ENCODE results near the gene MAP6. TPM values are rescaled to one million over a fixed set of nuclear protein-coding genes. Genes with fewer than 3 reads are reported as not detected.

Gene MAP6
- total and polyA plus RNA-seq, 9 of the 15 experiments (the other 6 are each of a cell fraction or from before 2014, with no cell fraction given): not detected

GRCh38 chr11:75554258-75555022 is 114.4 kb downstream of the MAP6 start (continued):
- peak; percentile 86; the same call in 1 of the 2 replicates for TF ChIP-seq ZNF592 (IDR thresholded peaks at IDR 0.05)
- no peak for TF ChIP-seq HNRNPH1 (optimal IDR thresholded peaks at IDR 0.05; ENCODE audit: low read depth, low read length)
- TF ChIP-seq NR2C2 (CRISPR knock-in tag; IDR thresholded peaks at IDR 0.05): no peak
- peak; percentile 46 for TF ChIP-seq NR2C2 (tag; IDR thresholded peaks at IDR 0.05)
- TF ChIP-seq, protein P1, sequence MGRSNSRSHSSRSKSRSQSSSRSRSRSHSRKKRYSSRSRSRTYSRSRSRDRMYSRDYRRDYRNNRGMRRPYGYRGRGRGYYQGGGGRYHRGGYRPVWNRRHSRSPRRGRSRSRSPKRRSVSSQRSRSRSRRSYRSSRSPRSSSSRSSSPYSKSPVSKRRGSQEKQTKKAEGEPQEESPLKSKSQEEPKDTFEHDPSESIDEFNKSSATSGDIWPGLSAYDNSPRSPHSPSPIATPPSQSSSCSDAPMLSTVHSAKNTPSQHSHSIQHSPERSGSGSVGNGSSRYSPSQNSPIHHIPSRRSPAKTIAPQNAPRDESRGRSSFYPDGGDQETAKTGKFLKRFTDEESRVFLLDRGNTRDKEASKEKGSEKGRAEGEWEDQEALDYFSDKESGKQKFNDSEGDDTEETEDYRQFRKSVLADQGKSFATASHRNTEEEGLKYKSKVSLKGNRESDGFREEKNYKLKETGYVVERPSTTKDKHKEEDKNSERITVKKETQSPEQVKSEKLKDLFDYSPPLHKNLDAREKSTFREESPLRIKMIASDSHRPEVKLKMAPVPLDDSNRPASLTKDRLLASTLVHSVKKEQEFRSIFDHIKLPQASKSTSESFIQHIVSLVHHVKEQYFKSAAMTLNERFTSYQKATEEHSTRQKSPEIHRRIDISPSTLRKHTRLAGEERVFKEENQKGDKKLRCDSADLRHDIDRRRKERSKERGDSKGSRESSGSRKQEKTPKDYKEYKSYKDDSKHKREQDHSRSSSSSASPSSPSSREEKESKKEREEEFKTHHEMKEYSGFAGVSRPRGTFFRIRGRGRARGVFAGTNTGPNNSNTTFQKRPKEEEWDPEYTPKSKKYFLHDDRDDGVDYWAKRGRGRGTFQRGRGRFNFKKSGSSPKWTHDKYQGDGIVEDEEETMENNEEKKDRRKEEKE (IDR thresholded peaks at IDR 0.05; ENCODE audit: borderline replicate concordance in 1 of 2, control insufficient read depth in 1 of 2, low read depth in 2 of 2, low read length in 1 of 2): no peak
- no peak for TF ChIP-seq MTA2 (IDR thresholded peaks at IDR 0.05; ENCODE audit: low read depth)
- no peak for TF ChIP-seq ZNF586 (CRISPR knock-in tag; conservative IDR thresholded peaks at IDR 0.05)
- TF ChIP-seq CHCHD3 (CRISPR knock-in tag; IDR thresholded peaks at IDR 0.05): no peak
- TF ChIP-seq, protein P2, sequence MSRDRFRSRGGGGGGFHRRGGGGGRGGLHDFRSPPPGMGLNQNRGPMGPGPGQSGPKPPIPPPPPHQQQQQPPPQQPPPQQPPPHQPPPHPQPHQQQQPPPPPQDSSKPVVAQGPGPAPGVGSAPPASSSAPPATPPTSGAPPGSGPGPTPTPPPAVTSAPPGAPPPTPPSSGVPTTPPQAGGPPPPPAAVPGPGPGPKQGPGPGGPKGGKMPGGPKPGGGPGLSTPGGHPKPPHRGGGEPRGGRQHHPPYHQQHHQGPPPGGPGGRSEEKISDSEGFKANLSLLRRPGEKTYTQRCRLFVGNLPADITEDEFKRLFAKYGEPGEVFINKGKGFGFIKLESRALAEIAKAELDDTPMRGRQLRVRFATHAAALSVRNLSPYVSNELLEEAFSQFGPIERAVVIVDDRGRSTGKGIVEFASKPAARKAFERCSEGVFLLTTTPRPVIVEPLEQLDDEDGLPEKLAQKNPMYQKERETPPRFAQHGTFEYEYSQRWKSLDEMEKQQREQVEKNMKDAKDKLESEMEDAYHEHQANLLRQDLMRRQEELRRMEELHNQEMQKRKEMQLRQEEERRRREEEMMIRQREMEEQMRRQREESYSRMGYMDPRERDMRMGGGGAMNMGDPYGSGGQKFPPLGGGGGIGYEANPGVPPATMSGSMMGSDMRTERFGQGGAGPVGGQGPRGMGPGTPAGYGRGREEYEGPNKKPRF (IDR thresholded peaks at IDR 0.05; ENCODE audit: low read depth, low read length): no peak
- TF ChIP-seq, protein P3, sequence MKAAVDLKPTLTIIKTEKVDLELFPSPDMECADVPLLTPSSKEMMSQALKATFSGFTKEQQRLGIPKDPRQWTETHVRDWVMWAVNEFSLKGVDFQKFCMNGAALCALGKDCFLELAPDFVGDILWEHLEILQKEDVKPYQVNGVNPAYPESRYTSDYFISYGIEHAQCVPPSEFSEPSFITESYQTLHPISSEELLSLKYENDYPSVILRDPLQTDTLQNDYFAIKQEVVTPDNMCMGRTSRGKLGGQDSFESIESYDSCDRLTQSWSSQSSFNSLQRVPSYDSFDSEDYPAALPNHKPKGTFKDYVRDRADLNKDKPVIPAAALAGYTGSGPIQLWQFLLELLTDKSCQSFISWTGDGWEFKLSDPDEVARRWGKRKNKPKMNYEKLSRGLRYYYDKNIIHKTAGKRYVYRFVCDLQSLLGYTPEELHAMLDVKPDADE (conservative IDR thresholded peaks at IDR 0.05; ENCODE audit: control insufficient read depth, low read depth, low read length): no peak
- no peak for TF ChIP-seq ZKSCAN8 (CRISPR knock-in tag; IDR thresholded peaks at IDR 0.05)
- no peak for TF ChIP-seq ZNF444 (CRISPR knock-in tag; IDR thresholded peaks at IDR 0.05)
- no peak for TF ChIP-seq HMG20B (CRISPR knock-in tag; IDR thresholded peaks at IDR 0.05)
- no peak for TF ChIP-seq THRB (CRISPR knock-in tag; conservative IDR thresholded peaks at IDR 0.05)

Data from K562 (cell line).